ENCODE data around the gene YPEL3. TPM values are rescaled to one million over a fixed set of nuclear protein-coding genes. Genes with fewer than 3 reads are reported as not detected.

Gene YPEL3
- total and polyA plus RNA-seq, 4 donors, result 66.0 to 240 (median 92.3) TPM

DNA sequence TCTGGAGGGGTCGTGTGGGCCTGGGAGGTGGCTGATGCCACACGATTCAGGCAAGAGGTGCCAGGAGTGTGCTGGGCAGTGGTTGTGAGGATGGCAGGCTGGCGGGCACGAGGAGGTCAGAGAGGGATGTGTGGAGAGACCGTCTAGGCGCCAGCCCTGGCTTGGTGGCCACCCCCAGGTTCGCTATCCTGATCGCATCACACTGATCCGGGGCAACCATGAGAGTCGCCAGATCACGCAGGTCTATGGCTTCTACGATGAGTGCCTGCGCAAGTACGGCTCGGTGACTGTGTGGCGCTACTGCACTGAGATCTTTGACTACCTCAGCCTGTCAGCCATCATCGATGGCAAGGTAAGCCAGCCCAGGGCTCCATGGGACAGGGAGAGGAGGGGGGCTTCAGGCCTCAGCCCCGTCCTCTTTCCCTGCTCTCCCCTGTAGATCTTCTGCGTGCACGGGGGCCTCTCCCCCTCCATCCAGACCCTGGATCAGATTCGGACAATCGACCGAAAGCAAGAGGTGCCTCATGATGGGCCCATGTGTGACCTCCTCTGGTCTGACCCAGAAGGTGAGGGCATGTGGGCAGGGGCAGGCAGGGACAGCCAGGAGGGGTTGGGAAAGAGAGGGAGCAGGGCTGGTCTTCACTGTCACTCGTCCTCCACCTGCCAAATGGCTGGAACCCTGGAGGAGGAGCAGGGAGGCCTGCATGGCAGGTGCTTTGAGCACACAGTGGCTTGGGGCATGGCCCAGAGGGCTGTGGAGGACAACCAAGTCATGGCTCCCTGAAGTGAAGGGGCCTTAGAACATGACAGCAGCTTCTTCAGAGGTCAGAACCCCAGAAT, 12.6 kb downstream of the YPEL3 start:
- peaks cover 0 to 8% of the 10 kb centered on the region in 2 donors for H3K36me3 ChIP-seq (ENCODE audit: control insufficient read depth in 1 of 2, insufficient read depth in 2 of 2, low read length in 1 of 2)
- WGBS, 2 donors, result 85 to 89% methylated on average over 24 of the region's 24 CpGs
- H3K9me3 ChIP-seq (ENCODE audit: control insufficient read depth, low read length), result no peaks in the 10 kb centered on the region
- H3K4me3 ChIP-seq (ENCODE audit: low read length in 2 of 2), result no peak overlapping the region
- intact Hi-C loops (cut with DNase I), result no loop called here
- ATAC-seq (ENCODE audit: low FRiP score) (no peak), DNase-seq (no peak)
- no peaks in the 10 kb centered on the region for H3K27me3 ChIP-seq (ENCODE audit: control insufficient read depth in 1 of 2, insufficient read depth in 2 of 2, low read length in 1 of 2)
- H3K27ac ChIP-seq (ENCODE audit: low read depth in 1 of 2, low read length in 2 of 2), result no peak overlapping the region
- no peaks in the 10 kb centered on the region for H3K4me1 ChIP-seq (ENCODE audit: control insufficient read depth in 1 of 2, insufficient read depth in 2 of 2, low read length in 2 of 2)

DNA sequence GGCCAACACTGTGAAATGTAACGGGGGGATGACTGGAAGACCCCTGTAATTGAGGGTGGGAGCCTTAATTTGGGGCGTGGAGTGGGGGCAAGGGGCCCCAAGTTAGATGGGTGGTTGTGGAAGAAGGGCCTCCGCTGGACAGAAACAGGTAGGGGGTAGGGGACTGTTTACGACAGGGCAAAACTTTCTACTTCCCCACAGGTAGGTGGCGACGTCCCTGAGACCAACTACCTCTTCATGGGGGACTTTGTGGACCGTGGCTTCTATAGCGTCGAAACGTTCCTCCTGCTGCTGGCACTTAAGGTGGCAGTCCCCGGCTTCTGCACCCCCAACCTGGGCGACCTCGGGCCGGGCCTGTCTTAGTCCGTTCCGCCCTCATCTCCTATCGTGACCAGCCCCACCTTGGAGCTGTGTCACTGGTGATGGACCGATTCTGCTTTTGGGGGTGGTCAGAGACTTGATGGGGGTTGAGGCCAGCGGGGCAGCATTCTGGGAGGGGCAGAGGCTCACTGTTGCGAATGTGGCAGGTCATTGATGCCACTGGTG, 13.4 kb downstream of the YPEL3 start:
- no peak overlapping the region for H3K27ac ChIP-seq (ENCODE audit: low read depth in 1 of 2, low read length in 2 of 2)
- no peaks in the 10 kb centered on the region for H3K9me3 ChIP-seq (ENCODE audit: control insufficient read depth, low read length)
- H3K27me3 ChIP-seq (ENCODE audit: control insufficient read depth in 1 of 2, insufficient read depth in 2 of 2, low read length in 1 of 2), result no peaks in the 10 kb centered on the region
- H3K4me1 ChIP-seq (ENCODE audit: control insufficient read depth in 1 of 2, insufficient read depth in 2 of 2, low read length in 2 of 2), result no peaks in the 10 kb centered on the region
- DNase-seq (no peak), ATAC-seq (ENCODE audit: low FRiP score) (no peak)
- intact Hi-C loops (cut with DNase I), result no loop called here
- H3K36me3 ChIP-seq (ENCODE audit: control insufficient read depth in 1 of 2, insufficient read depth in 2 of 2, low read length in 1 of 2), result peaks cover 0 to 8% of the 10 kb centered on the region in 2 donors
- H3K4me3 ChIP-seq (ENCODE audit: low read length in 2 of 2), result no peak overlapping the region
- 82 to 85% methylated on average over 20 of the region's 20 CpGs for WGBS, 2 donors

DNA sequence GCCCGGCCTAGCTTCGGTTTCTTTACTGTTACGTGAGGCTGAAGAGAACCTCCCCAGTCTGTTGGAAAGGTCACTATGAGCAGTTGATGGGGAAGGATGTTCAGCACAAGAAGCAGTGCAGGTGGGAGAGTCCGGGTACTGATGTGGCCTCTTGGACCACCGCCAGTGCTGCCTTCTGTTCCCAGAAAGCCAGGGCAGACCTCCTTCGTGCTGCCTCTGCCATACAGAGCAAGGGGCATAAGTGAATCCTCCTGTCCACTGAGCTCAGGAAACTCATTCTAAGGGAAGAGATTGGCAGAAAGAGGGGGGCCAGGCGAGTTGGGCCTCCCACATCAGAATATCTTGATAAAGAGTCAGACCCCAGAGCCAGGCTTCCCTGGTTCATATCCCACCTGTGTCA, 16.5 kb downstream of the YPEL3 start:
- ATAC-seq (ENCODE audit: low FRiP score), result no peak
- Histone ChIP-seq H3K27me3 (ENCODE audit: control insufficient read depth in 1 of 2, insufficient read depth in 2 of 2, low read length in 1 of 2) (no peaks in the 10 kb centered on the region), H3K4me3 (ENCODE audit: low read length in 2 of 2) (no peak overlapping the region), H3K36me3 (ENCODE audit: control insufficient read depth in 1 of 2, insufficient read depth in 2 of 2, low read length in 1 of 2) (peaks cover 0 to 5% of the 10 kb centered on the region in 2 donors), H3K4me1 (ENCODE audit: control insufficient read depth in 1 of 2, insufficient read depth in 2 of 2, low read length in 2 of 2) (no peaks in the 10 kb centered on the region), H3K9me3 (ENCODE audit: control insufficient read depth, low read length) (no peaks in the 10 kb centered on the region), H3K27ac (ENCODE audit: low read depth in 1 of 2, low read length in 2 of 2) (no peak overlapping the region)
- WGBS, 2 donors, result 78 to 82% methylated on average over 7 of the region's 7 CpGs
- intact Hi-C loops (cut with DNase I), result no loop called here
- DNase-seq, result no peak

DNA sequence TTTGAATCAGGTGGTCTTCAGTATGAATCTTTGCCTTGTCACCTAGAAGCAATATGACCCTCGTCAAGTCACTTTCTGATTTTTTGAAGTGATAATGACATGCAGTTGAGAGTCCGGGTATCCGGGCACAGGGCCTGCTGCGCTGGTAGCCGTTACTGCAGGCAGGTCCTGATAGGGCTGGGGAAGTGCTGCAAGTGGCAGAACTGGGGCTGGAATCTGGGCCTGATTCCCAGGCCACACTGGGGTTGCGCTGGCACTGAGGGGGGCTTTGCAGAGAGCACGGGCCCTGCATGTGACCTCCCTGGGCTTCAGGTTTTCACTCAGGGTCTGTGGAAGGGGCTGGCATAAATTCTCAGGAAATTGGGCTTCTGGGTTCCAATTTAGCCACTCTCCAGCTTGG, 17.3 kb downstream of the YPEL3 start:
- no peaks in the 10 kb centered on the region for H3K9me3 ChIP-seq (ENCODE audit: control insufficient read depth, low read length)
- H3K27me3 ChIP-seq (ENCODE audit: control insufficient read depth in 1 of 2, insufficient read depth in 2 of 2, low read length in 1 of 2), result no peaks in the 10 kb centered on the region
- H3K4me1 ChIP-seq (ENCODE audit: control insufficient read depth in 1 of 2, insufficient read depth in 2 of 2, low read length in 2 of 2), result no peaks in the 10 kb centered on the region
- intact Hi-C loops (cut with DNase I), result no loop called here
- DNase-seq (no peak), ATAC-seq (ENCODE audit: low FRiP score) (no peak)
- 84 to 87% methylated on average over 7 of the region's 7 CpGs for WGBS, 2 donors
- no peak overlapping the region for H3K4me3 ChIP-seq (ENCODE audit: low read length in 2 of 2)
- H3K36me3 ChIP-seq (ENCODE audit: control insufficient read depth in 1 of 2, insufficient read depth in 2 of 2, low read length in 1 of 2), result peaks cover 0 to 3% of the 10 kb centered on the region in 2 donors
- H3K27ac ChIP-seq (ENCODE audit: low read depth in 1 of 2, low read length in 2 of 2), result no peak overlapping the region

DNA sequence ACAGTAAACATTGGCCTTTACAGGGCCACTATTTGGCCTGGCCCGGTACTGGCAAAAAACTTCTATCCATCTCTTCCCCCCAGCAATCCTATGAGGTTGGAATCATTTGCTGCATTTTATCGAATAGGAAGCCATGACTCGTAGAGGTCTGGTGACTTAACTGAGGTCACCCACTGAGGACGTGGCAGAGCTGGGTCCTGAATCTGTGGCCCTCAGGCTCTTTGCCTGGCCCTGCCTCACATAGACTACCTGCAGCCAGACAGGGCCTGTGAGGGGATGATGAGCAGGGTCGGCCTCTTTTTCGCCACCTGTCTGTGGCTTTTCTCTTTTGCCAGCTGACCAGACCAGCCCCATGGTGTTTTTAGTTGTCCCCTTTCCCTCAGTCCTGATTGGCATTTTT, 18.4 kb downstream of the YPEL3 start:
- 70% methylated on average over 6 of the region's 6 CpGs for WGBS, 2 donors
- DNase-seq, result no peak
- Histone ChIP-seq H3K4me3 (ENCODE audit: low read length in 2 of 2) (no peak overlapping the region), H3K9me3 (ENCODE audit: control insufficient read depth, low read length) (no peaks in the 10 kb centered on the region), H3K27me3 (ENCODE audit: control insufficient read depth in 1 of 2, insufficient read depth in 2 of 2, low read length in 1 of 2) (no peaks in the 10 kb centered on the region), H3K36me3 (ENCODE audit: control insufficient read depth in 1 of 2, insufficient read depth in 2 of 2, low read length in 1 of 2) (peaks cover 0 to 2% of the 10 kb centered on the region in 2 donors), H3K27ac (ENCODE audit: low read depth in 1 of 2, low read length in 2 of 2) (no peak overlapping the region), H3K4me1 (ENCODE audit: control insufficient read depth in 1 of 2, insufficient read depth in 2 of 2, low read length in 2 of 2) (no peaks in the 10 kb centered on the region)
- no peak for ATAC-seq (ENCODE audit: low FRiP score)
- intact Hi-C loops (cut with DNase I), result no loop called here

DNA sequence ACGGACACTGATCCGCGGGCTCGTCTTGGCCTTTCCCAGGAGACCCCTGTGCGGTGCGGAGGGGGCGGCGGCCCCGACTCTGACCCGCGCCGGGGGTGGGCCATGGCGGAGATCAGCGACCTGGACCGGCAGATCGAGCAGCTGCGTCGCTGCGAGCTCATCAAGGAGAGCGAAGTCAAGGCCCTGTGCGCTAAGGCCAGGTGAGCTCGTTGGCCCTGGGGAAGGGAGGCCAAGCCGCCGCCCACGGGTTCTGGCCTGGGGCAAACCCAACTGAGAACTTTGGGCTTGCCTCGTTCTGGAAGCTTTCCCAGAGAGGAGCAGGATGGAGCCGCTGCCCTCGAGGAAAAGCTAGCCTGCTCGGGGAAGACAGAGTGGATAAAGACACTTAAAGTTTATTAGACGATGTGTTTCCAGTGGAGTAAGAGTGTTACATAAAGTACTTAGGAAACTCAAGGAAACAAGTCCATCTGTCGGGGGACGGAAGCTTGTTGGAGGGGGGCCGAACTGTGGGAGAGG, 19.7 kb downstream of the YPEL3 start:
- intact Hi-C loops (cut with DNase I), result no loop called here
- 2 to 3% methylated on average over 33 of the region's 33 CpGs for WGBS, 2 donors
- DNase-seq, result peak in 1 of 2 donors; percentile 78

DNA sequence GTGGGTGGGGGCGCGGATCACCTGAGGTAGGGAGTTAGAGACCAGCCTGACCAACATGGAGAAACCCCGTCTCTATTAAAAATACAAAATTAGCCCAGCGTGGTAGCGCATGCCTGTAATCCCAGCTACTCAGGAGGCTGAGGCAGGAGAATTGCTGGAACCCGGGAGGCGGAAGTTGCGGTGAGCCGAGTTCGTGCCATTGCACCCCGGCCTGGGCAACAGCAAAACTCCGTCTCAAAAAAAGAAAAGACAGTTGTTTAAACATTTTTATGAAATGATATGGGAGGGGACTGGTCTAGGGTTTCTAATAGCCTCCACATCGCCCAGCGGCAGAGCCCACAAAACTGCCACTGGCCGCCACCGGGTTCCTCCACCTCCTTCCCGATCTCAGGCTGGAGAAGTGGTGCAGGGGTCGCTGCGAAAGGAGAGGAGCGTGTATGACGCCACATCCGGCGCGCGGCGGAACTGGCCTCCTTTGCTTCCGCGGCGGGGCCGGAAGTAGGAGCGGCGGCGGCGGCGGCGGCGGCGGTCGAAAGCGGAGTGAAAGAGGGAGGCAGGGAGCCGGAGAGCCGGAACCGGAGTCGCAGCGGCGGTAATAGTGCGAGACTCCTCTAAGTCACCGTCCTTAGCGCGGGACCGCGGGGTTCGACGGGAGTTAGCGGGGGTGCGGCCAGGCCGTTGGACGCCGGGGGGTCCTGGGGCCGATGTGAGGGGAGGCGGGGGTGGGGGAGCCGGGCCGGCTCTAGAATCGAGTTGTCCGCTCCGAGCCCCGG, 20.3 kb downstream of the YPEL3 start, which contains the start of gene PPP4C:
PPP4C (plus strand) TSS at position 492 of the 773 bp plus-strand sequence. CDS start 384 bp downstream, outside the sequence.
- no peaks in the 10 kb centered on the region for H3K9me3 ChIP-seq (ENCODE audit: control insufficient read depth, low read length)
- peak within 1 kb of the TSS; percentile 61 to 69 for H3K27ac ChIP-seq (ENCODE audit: low read depth in 1 of 2, low read length in 2 of 2)
- no peaks in the 10 kb centered on the region for H3K4me1 ChIP-seq (ENCODE audit: control insufficient read depth in 1 of 2, insufficient read depth in 2 of 2, low read length in 2 of 2)
- no peaks in the 10 kb centered on the region for H3K36me3 ChIP-seq (ENCODE audit: control insufficient read depth in 1 of 2, insufficient read depth in 2 of 2, low read length in 1 of 2)
- H3K4me3 ChIP-seq (ENCODE audit: low read length in 2 of 2), result peak within 1 kb of the TSS; percentile 44 to 78
- peak; percentile 96 for ATAC-seq (ENCODE audit: low FRiP score)
- DNase-seq, result peak; percentile 94 to 97
- no peaks in the 10 kb centered on the region for H3K27me3 ChIP-seq (ENCODE audit: control insufficient read depth in 1 of 2, insufficient read depth in 2 of 2, low read length in 1 of 2)
- intact Hi-C loops (cut with DNase I), result no loop called here
- 2% methylated on average over 50 to 67 of the region's 67 CpGs for WGBS, 2 donors

More for the DNA sequence above, 19.7 kb downstream of the YPEL3 start:
- ATAC-seq (ENCODE audit: low FRiP score), result peak; percentile 4
- Histone ChIP-seq H3K4me1 (ENCODE audit: control insufficient read depth in 1 of 2, insufficient read depth in 2 of 2, low read length in 2 of 2) (no peaks in the 10 kb centered on the region), H3K27me3 (ENCODE audit: control insufficient read depth in 1 of 2, insufficient read depth in 2 of 2, low read length in 1 of 2) (no peaks in the 10 kb centered on the region), H3K9me3 (ENCODE audit: control insufficient read depth, low read length) (no peaks in the 10 kb centered on the region), H3K36me3 (ENCODE audit: control insufficient read depth in 1 of 2, insufficient read depth in 2 of 2, low read length in 1 of 2) (no peaks in the 10 kb centered on the region), H3K4me3 (ENCODE audit: low read length in 2 of 2) (peak overlapping the region; percentile 44 to 78), H3K27ac (ENCODE audit: low read depth in 1 of 2, low read length in 2 of 2) (peak overlapping the region in 1 of 2 donors; percentile 3)

DNA sequence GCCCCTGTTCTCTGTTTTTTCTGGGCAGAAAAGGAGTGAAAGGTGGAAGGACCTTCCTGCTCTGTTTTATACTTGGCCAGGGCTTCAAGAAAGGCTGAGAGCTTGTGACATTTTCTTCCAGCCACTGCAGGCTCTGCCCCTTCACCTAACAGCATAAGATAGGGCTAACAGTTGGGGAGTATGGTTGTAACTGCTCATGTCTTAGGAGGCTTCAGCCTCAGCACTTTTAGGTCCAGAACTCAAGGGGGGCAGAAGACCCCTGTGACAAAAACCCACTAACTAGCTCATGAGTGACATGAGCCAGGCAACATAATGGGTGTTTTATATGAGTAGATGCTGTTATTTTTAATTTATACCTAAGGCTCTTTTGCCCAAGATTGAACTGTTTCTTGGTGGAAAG, 25.5 kb downstream of the YPEL3 start:
- no peak for ATAC-seq (ENCODE audit: low FRiP score)
- Histone ChIP-seq H3K36me3 (ENCODE audit: control insufficient read depth in 1 of 2, insufficient read depth in 2 of 2, low read length in 1 of 2) (peaks cover 0 to 14% of the 10 kb centered on the region in 2 donors), H3K4me3 (ENCODE audit: low read length in 2 of 2) (no peak overlapping the region), H3K27ac (ENCODE audit: low read depth in 1 of 2, low read length in 2 of 2) (no peak overlapping the region), H3K9me3 (ENCODE audit: control insufficient read depth, low read length) (no peaks in the 10 kb centered on the region), H3K27me3 (ENCODE audit: control insufficient read depth in 1 of 2, insufficient read depth in 2 of 2, low read length in 1 of 2) (no peaks in the 10 kb centered on the region), H3K4me1 (ENCODE audit: control insufficient read depth in 1 of 2, insufficient read depth in 2 of 2, low read length in 2 of 2) (no peaks in the 10 kb centered on the region)
- DNase-seq, result no peak
- intact Hi-C loops (cut with DNase I), result no loop called here

All from aorta (tissue), 5 donors.